K562 (cell line): ENCODE results near the gene GDNF. TPM values are rescaled to one million over a fixed set of nuclear protein-coding genes. Genes with fewer than 3 reads are reported as not detected.

Experiments
- ATAC-seq: fragments of 200-7000 bp; cut with Tn5 transposase; 3 replicates; pipeline ENCODE4 v1.9.1; 2020; ENCODE audit warnings: moderate library complexity
- BruUV-seq: library from RNA; stranded (reverse); fragments of 400-500 nt; replicated peaks from 2 replicates; lab custom pipeline; 2021; lab: Mats Ljungman, UMichigan
- CTCF ChIA-PET: fragments of 300-600 bp; formaldehyde crosslinking; extraction: SDS; loops from one replicate; lab custom pipeline; 2021; ENCODE audit warnings: low intra/inter-chr PET ratio; lab: Yijun Ruan, JAX
- POLR2A ChIA-PET: fragments of 300-600, 350-650 bp; sonication (Branson Sonifier 250); formaldehyde crosslinking; extraction: SDS; loops from one replicate; lab custom pipeline; 2021; ENCODE audit warnings: antibody characterized with exemption, inconsistent platforms; lab: Yijun Ruan, JAX
- DNase-seq, 4 experiments: peaks; one replicate each; pipeline versions ENCODE4 v3.0.0 to v3.0.0-alpha.2; 2011 to 2018; ENCODE audit warnings: low spot score in 3 of 4, mixed read lengths in 3 of 4; ENCODE audit errors: extremely low read depth in 1 of 4
- FAIRE-seq: peaks from 2 replicates; lab custom pipeline; 2011; peaks lifted over from hg19 to GRCh38; lab: Jason Lieb, UNC
- H2AFZ ChIP-seq: 2 replicates; pipeline ENCODE4 v1.6.0; 2011; ENCODE audit warnings: low read depth, low read length, control low read depth, inconsistent platforms
- H3K27ac ChIP-seq: fragments of 200-600 bp; 3 replicates; pipeline ENCODE4 v1.8.0; 2011; ENCODE audit warnings: low read depth, mild to moderate bottlenecking, control low read depth, inconsistent platforms, low read length, moderate library complexity, mixed read lengths; ENCODE audit errors: extremely low read depth
- H3K27me3 ChIP-seq, 2 experiments: fragments of 300-600 bp in 1 of 2; 2 replicates in 1 of 2; 3 replicates in 1 of 2; pipeline versions ENCODE4 v1.6.0 to v1.8.0; 2011; ENCODE audit warnings: inconsistent platforms in 2 of 2, low read length in 2 of 2, mild to moderate bottlenecking in 1 of 2, mixed read lengths in 1 of 2, moderate library complexity in 1 of 2; ENCODE audit not compliant: control insufficient read depth in 2 of 2, insufficient read depth in 2 of 2
- H3K36me3 ChIP-seq: fragments of 300-600 bp; 3 replicates; pipeline ENCODE4 v1.8.0; 2011; ENCODE audit warnings: mild to moderate bottlenecking, low read length, inconsistent platforms; ENCODE audit not compliant: control insufficient read depth, insufficient read depth
- H3K4me1 ChIP-seq, 2 experiments: fragments of 200-600 bp in 1 of 2; replicated peaks in 1 of 2; 2 replicates in 1 of 2; 3 replicates in 1 of 2; pipeline versions ENCODE4 v1.5.1 to v1.8.0; 2011; ENCODE audit warnings: inconsistent platforms in 2 of 2, low read length in 2 of 2, mild to moderate bottlenecking in 1 of 2, mixed read lengths in 1 of 2, moderate library complexity in 1 of 2; ENCODE audit not compliant: control insufficient read depth in 2 of 2, insufficient read depth in 2 of 2
- H3K4me2 ChIP-seq: 2 replicates; pipeline ENCODE4 v1.6.1; 2011; ENCODE audit warnings: low read length, control low read depth, inconsistent platforms, mixed read lengths; ENCODE audit not compliant: insufficient read depth
- H3K4me3 ChIP-seq: fragments of 200-600 bp; sonication (generic), shearing (Covaris generic); 2 replicates; pipeline ENCODE4 v1.5.1; 2016; ENCODE audit warnings: control low read depth, inconsistent platforms
- H3K79me2 ChIP-seq: fragments of 200-600 bp; 3 replicates; pipeline ENCODE4 v1.8.0; 2011; ENCODE audit warnings: low read length, inconsistent platforms; ENCODE audit not compliant: control insufficient read depth, insufficient read depth
- H3K9ac ChIP-seq, 2 experiments: 2 replicates each; pipeline versions ENCODE4 v1.6.0 to v1.6.1; 2011; ENCODE audit warnings: low read depth in 2 of 2, low read length in 2 of 2, control low read depth in 1 of 2, inconsistent platforms in 1 of 2, mild to moderate bottlenecking in 1 of 2, mixed read lengths in 1 of 2; ENCODE audit not compliant: insufficient read depth in 1 of 2
- H3K9me1 ChIP-seq: one replicate; pipeline ENCODE4 v1.6.0; 2011; ENCODE audit warnings: inconsistent platforms, mild to moderate bottlenecking, low read length, moderate library complexity; ENCODE audit not compliant: control insufficient read depth, insufficient read depth
- H3K9me3 ChIP-seq: replicated peaks from 2 replicates; pipeline ENCODE4 v1.5.1; 2011; ENCODE audit warnings: low read depth, low read length, inconsistent platforms; ENCODE audit not compliant: control insufficient read depth, insufficient read depth
- H4K20me1 ChIP-seq: replicated peaks from 2 replicates; pipeline ENCODE4 v1.6.1; 2011; ENCODE audit warnings: low read length, inconsistent platforms, mixed read lengths; ENCODE audit not compliant: control insufficient read depth, insufficient read depth
- BCOR ChIP-seq: fragments of 450-650 bp; IDR thresholded peaks from 2 replicates; pipeline ENCODE4 v1.6.1; 2016
- SMARCA4 ChIP-seq: fragments of 450-650 bp; IDR thresholded peaks from 2 replicates; pipeline ENCODE4 v1.6.1; 2016
- SNRNP70 ChIP-seq: fragments of 200-400 bp; formaldehyde crosslinking; optimal IDR thresholded peaks from 2 replicates; pipeline ENCODE3; 2017; ENCODE audit warnings: low read depth, low read length
- TCFL5 ChIP-seq: fragments of 250-450 bp; sonication (Bioruptor Pico); conservative IDR thresholded peaks from 2 replicates; pipeline ENCODE4 v1.6.1; 2021; ENCODE audit warnings: mild to moderate bottlenecking, moderate library complexity, matching md5 sums
- WGBS: fragments of 100-300 bp; shearing (Covaris generic); methylation state at CpG from one replicate; pipeline ENCODE4 v1.1.6; 2016; ENCODE audit warnings: low coverage, mixed read lengths; ENCODE audit not compliant: insufficient coverage; ENCODE audit errors: missing lambda C conversion rate; 5-methylcytosine and 5-hydroxymethylcytosine counted together
- in situ Hi-C: fragments of 300-500 bp; cut with MboI; formaldehyde crosslinking; loops from 4 replicates; pipeline ENCODE4 v1.15.0; 2018; ENCODE audit warnings: inconsistent platforms, mixed read lengths
- intact Hi-C: fragments of 100-400 bp; cut with micrococcal nuclease; formaldehyde crosslinking; loops from 2 replicates; pipeline ENCODE4 v1.14.2; 2022
- polyA plus RNA-seq, 8 experiments: library from polyadenylated mRNA; depleted of rRNA in 4 of 8; stranded (reverse) in 5 of 8; unstranded in 3 of 8; fragments of >200 nt; fragmentation: Nextera tagmentation in 2 of 8; fragmentation: Illumina TruSeq in 1 of 8; extraction: Ambion mirVana in 2 of 8; extraction: Trizol in 1 of 8; gene quantifications; 2 replicates each; pipeline versions ENCODE4 v1.2.1 to v1.2.3, GENCODE V29; 2011 to 2014; ENCODE audit warnings: inconsistent platforms in 1 of 8, missing spikeins in 1 of 8
- total RNA-seq, 7 experiments: library from RNA; depleted of rRNA in 6 of 7; stranded (reverse); fragments of >200 nt in 6 of 7; fragmentation: Illumina TruSeq in 2 of 7; extraction: Trizol in 2 of 7; gene quantifications; 2 replicates each; pipeline versions ENCODE4 v1.2.1 to v1.2.3, GENCODE V29; 2011 to 2021; ENCODE audit warnings: low replicate concordance in 1 of 7

GDNF gene
- total and polyA plus RNA-seq, 9 of the 15 experiments (the other 6 are each of a cell fraction or from before 2014, with no cell fraction given), result not detected

- TF ChIP-seq TCFL5 (CRISPR knock-in tag), result no peak
- FAIRE-seq (no peak), DNase-seq (no peak), ATAC-seq (no peak)
- H3K27me3 ChIP-seq, result 0 out of 5 replicates have a peak, but pooled peaks cover 0 to 4% of the 10 kb centered on the region in 2 experiments
- H3K9ac ChIP-seq, result no peak overlapping the region
- no peak overlapping the region for H2AFZ ChIP-seq
- no peaks in the 10 kb centered on the region for H3K79me2 ChIP-seq
- H3K9me1 ChIP-seq, result no peaks in the 10 kb centered on the region
- ChIA-PET POLR2A (interaction anchor here (0.6 kb wide), 1 partner anchor 11 kb away, joined by 3 read pairs; no protein-coding TSS in a partner anchor), CTCF (no interaction called here)
- in situ Hi-C loops, result no loop called here
- no peaks in the 10 kb centered on the region for H3K36me3 ChIP-seq
- H3K4me1 ChIP-seq, result no peaks in the 10 kb centered on the region
- intact Hi-C loops, result no loop called here
- H3K4me3 ChIP-seq, result no peak overlapping the region
- H3K9me3 ChIP-seq, result no peaks in the 10 kb centered on the region
- H3K4me2 ChIP-seq, result no peak overlapping the region
- no peak overlapping the region for H3K27ac ChIP-seq
- no TSS peak for BruUV-seq
- H4K20me1 ChIP-seq, result no peaks in the 10 kb centered on the region
These were observed 18.4 kb upstream of the GDNF start for GRCh38 chr5:37858250-37858649.

GRCh38 chr5:37857696-37858095 is 17.9 kb upstream of the GDNF start:
- TF ChIP-seq BCOR, result no peak
- TF ChIP-seq SMARCA4, result no peak
- no peak for TF ChIP-seq SNRNP70
- no peak overlapping the region for H3K27ac ChIP-seq
- no peaks in the 10 kb centered on the region for H4K20me1 ChIP-seq
- intact Hi-C loops, result no loop called here
- 0 out of 5 replicates have a peak, but pooled peaks cover 0 to 4% of the 10 kb centered on the region in 2 experiments for H3K27me3 ChIP-seq
- H2AFZ ChIP-seq, result no peak overlapping the region
- CTCF ChIA-PET, result no interaction called here
- H3K36me3 ChIP-seq, result no peaks in the 10 kb centered on the region
- no peaks in the 10 kb centered on the region for H3K4me1 ChIP-seq
- DNase-seq, result no peak
- 0% methylated on average over 1 of the region's 1 CpG for WGBS
- POLR2A ChIA-PET, result interaction anchor here (0.6 kb wide), 1 partner anchor 12 kb away, joined by 3 read pairs; no protein-coding TSS in a partner anchor
- no peaks in the 10 kb centered on the region for H3K9me3 ChIP-seq
- no TSS peak for BruUV-seq
- no peaks in the 10 kb centered on the region for H3K9me1 ChIP-seq
- H3K4me2 ChIP-seq, result no peak overlapping the region
- no peak for ATAC-seq
- H3K9ac ChIP-seq, result no peak overlapping the region
- no peak for FAIRE-seq
- no peaks in the 10 kb centered on the region for H3K79me2 ChIP-seq
- H3K4me3 ChIP-seq, result no peak overlapping the region
- in situ Hi-C loops, result no loop called here
